ENCODE data around the gene PYDC1.

GRCh38 chr16:31246296-31246695 lies 29.4 kb upstream of the PYDC1 start:
- TF ChIP-seq, protein P1, sequence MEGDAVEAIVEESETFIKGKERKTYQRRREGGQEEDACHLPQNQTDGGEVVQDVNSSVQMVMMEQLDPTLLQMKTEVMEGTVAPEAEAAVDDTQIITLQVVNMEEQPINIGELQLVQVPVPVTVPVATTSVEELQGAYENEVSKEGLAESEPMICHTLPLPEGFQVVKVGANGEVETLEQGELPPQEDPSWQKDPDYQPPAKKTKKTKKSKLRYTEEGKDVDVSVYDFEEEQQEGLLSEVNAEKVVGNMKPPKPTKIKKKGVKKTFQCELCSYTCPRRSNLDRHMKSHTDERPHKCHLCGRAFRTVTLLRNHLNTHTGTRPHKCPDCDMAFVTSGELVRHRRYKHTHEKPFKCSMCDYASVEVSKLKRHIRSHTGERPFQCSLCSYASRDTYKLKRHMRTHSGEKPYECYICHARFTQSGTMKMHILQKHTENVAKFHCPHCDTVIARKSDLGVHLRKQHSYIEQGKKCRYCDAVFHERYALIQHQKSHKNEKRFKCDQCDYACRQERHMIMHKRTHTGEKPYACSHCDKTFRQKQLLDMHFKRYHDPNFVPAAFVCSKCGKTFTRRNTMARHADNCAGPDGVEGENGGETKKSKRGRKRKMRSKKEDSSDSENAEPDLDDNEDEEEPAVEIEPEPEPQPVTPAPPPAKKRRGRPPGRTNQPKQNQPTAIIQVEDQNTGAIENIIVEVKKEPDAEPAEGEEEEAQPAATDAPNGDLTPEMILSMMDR (IDR thresholded peaks at IDR 0.05; ENCODE audit: extremely low read depth in 1 of 2, insufficient read depth in 1 of 2, low read depth in 1 of 2, low read length in 2 of 2), result no peak
- TF ChIP-seq FOS (IDR thresholded peaks at IDR 0.05; ENCODE audit: borderline replicate concordance, insufficient read depth, low read length), result no peak
